WTC11 (cell line): ENCODE measurements around the gene POLR2M.

Experiments
- ATF1 ChIP-seq: sonication (generic); formaldehyde crosslinking; IDR thresholded peaks from 2 replicates; pipeline ENCODE4 v1.8.1; 2023; ENCODE audit warnings: mild to moderate bottlenecking, moderate library complexity, missing genetic modification reagents
- ATF6 ChIP-seq: sonication (generic); formaldehyde crosslinking; IDR thresholded peaks from 2 replicates; pipeline ENCODE4 v1.8.1; 2023; ENCODE audit warnings: mild to moderate bottlenecking, missing genetic modification reagents
- CTCF ChIP-seq: fragments of 200-600 bp; IDR thresholded peaks from 2 replicates; pipeline ENCODE4 v1.8.0; 2022; ENCODE audit warnings: antibody characterized with exemption
- ELF4 ChIP-seq: sonication (generic); formaldehyde crosslinking; IDR thresholded peaks from 2 replicates; pipeline ENCODE4 v1.8.1; 2022; ENCODE audit warnings: low read depth, mild to moderate bottlenecking, moderate library complexity, missing genetic modification reagents
- JUN ChIP-seq: sonication (generic); formaldehyde crosslinking; IDR thresholded peaks from 2 replicates; pipeline ENCODE4 v1.8.0; 2023; ENCODE audit warnings: mild to moderate bottlenecking, missing genetic modification reagents
- TCF7 ChIP-seq: sonication (generic); formaldehyde crosslinking; IDR thresholded peaks from 2 replicates; pipeline ENCODE4 v1.8.0; 2022; ENCODE audit warnings: mild to moderate bottlenecking, low read depth, missing genetic modification reagents, moderate library complexity
- USF2 ChIP-seq: sonication (generic); formaldehyde crosslinking; IDR thresholded peaks from 2 replicates; pipeline ENCODE4 v1.8.1; 2023; ENCODE audit warnings: mild to moderate bottlenecking, missing genetic modification reagents, moderate library complexity
- ZBTB43 ChIP-seq: sonication (generic); formaldehyde crosslinking; IDR thresholded peaks from 2 replicates; pipeline ENCODE4 v1.8.1; 2023; ENCODE audit warnings: mild to moderate bottlenecking, missing genetic modification reagents
- TF ChIP-seq, protein P1 (sequence below): sonication (generic); formaldehyde crosslinking; IDR thresholded peaks from 2 replicates; pipeline ENCODE4 v1.8.1; 2022; ENCODE audit warnings: mild to moderate bottlenecking, missing genetic modification reagents, moderate library complexity, borderline replicate concordance
- TF ChIP-seq, protein P2 (sequence below): sonication (generic); formaldehyde crosslinking; IDR thresholded peaks from 2 replicates; pipeline ENCODE4 v1.8.1; 2023; ENCODE audit warnings: mild to moderate bottlenecking, moderate library complexity, missing genetic modification reagents
- TF ChIP-seq, protein P3 (sequence below): sonication (generic); formaldehyde crosslinking; IDR thresholded peaks from 2 replicates; pipeline ENCODE4 v1.8.1; 2022; ENCODE audit warnings: missing genetic modification reagents, borderline replicate concordance
- TF ChIP-seq, protein P4 (sequence below): sonication (generic); formaldehyde crosslinking; IDR thresholded peaks from 2 replicates; pipeline ENCODE4 v1.8.0; 2022; ENCODE audit warnings: mild to moderate bottlenecking, missing genetic modification reagents

- TF ChIP-seq CTCF, result no peak
- TF ChIP-seq, protein P1, sequence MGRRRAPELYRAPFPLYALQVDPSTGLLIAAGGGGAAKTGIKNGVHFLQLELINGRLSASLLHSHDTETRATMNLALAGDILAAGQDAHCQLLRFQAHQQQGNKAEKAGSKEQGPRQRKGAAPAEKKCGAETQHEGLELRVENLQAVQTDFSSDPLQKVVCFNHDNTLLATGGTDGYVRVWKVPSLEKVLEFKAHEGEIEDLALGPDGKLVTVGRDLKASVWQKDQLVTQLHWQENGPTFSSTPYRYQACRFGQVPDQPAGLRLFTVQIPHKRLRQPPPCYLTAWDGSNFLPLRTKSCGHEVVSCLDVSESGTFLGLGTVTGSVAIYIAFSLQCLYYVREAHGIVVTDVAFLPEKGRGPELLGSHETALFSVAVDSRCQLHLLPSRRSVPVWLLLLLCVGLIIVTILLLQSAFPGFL (CRISPR knock-in tag), result no peak
- TF ChIP-seq ZBTB43, result no peak
- TF ChIP-seq, protein P2, sequence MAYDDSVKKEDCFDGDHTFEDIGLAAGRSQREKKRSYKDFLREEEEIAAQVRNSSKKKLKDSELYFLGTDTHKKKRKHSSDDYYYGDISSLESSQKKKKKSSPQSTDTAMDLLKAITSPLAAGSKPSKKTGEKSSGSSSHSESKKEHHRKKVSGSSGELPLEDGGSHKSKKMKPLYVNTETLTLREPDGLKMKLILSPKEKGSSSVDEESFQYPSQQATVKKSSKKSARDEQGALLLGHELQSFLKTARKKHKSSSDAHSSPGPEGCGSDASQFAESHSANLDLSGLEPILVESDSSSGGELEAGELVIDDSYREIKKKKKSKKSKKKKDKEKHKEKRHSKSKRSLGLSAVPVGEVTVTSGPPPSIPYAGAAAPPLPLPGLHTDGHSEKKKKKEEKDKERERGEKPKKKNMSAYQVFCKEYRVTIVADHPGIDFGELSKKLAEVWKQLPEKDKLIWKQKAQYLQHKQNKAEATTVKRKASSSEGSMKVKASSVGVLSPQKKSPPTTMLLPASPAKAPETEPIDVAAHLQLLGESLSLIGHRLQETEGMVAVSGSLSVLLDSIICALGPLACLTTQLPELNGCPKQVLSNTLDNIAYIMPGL (CRISPR knock-in tag), result no peak
- TF ChIP-seq USF2 (CRISPR knock-in tag), result no peak
- no peak for TF ChIP-seq TCF7
- TF ChIP-seq ATF1 (CRISPR knock-in tag), result no peak
- no peak for TF ChIP-seq ATF6 (CRISPR knock-in tag)
- TF ChIP-seq ELF4 (CRISPR knock-in tag), result no peak
- TF ChIP-seq, protein P3, sequence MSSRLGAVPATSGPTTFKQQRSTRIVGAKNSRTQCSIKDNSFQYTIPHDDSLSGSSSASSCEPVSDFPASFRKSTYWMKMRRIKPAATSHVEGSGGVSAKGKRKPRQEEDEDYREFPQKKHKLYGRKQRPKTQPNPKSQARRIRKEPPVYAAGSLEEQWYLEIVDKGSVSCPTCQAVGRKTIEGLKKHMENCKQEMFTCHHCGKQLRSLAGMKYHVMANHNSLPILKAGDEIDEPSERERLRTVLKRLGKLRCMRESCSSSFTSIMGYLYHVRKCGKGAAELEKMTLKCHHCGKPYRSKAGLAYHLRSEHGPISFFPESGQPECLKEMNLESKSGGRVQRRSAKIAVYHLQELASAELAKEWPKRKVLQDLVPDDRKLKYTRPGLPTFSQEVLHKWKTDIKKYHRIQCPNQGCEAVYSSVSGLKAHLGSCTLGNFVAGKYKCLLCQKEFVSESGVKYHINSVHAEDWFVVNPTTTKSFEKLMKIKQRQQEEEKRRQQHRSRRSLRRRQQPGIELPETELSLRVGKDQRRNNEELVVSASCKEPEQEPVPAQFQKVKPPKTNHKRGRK (CRISPR knock-in tag), result no peak
- no peak for TF ChIP-seq JUN
- TF ChIP-seq, protein P4, sequence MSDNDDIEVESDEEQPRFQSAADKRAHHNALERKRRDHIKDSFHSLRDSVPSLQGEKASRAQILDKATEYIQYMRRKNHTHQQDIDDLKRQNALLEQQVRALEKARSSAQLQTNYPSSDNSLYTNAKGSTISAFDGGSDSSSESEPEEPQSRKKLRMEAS (CRISPR knock-in tag), result no peak
Observed at GRCh38 chr15:57735431-57735830, 28.9 kb downstream of the POLR2M start.
